ENCODE measurements around the gene ST8SIA5. TPM values are rescaled to one million over a fixed set of nuclear protein-coding genes. Genes with fewer than 3 reads are reported as not detected.

ST8SIA5 gene
- total and polyA plus RNA-seq, 2 experiments from 2014 or later, result not detected

DNA sequence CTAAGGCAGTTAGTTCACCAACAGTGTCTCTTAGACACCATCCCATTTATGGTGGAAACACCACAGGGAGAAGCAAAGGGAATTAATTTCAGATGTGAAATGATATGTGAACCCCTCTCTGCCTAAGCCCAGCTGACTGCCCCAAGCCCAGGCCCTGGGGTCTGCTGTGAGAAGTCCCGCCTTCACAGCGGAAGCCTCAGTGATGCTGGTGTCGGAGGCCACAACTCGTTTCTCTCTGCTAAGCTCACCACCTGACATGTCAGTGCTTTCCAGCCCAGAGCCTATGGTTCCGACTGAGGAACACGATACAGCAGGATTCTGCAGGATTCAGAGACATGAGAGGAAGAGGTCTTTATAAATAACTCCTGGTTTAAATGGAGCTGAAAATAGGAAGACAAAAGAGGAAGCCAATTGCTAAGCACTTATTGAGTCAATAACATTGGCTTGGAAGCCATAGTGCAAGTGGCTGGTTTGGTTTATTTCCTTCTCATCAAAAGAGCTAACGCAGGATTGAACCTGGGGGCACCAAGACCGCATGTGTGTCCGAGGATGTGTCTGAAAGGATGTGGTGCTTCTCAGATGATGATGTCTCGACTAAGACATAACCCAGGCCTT lies 78.0 kb downstream of the ST8SIA5 start:
- no peak overlapping the region for H3K4me3 ChIP-seq
- no peaks in the 10 kb centered on the region for H4K20me1 ChIP-seq (ENCODE audit: insufficient read depth)
- in situ Hi-C loops (cut with MboI), result no loop called here

DNA sequence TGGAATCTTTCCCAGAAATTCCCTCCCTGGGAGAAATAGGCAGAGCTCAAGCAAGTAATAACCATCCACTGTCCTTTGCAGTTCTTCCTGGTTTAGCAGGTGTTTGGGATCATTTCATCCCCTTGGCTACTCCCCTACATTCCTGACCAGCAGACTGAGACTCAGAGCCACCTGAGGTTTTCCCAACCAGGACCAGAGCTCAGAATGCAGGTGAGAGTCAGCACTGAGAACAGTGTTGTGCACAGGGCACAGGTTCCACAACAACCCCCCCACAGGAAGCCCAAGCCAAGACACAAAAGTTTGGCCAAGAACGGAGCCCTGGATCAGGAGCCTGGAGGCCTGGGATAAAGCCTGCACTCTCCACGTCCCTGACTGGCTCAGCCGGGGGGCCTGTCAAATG lies 78.8 kb downstream of the ST8SIA5 start:
- no peak overlapping the region for H3K9ac ChIP-seq
- no peaks in the 10 kb centered on the region for H3K4me1 ChIP-seq (ENCODE audit: insufficient read depth)
- no peak for DNase-seq
- H3F3A ChIP-seq (ENCODE audit: insufficient read depth), result no peaks in the 10 kb centered on the region
- H3K9me2 ChIP-seq (ENCODE audit: insufficient read depth), result no peaks in the 10 kb centered on the region
- H4K20me1 ChIP-seq (ENCODE audit: insufficient read depth), result no peaks in the 10 kb centered on the region
- no peak overlapping the region for H3K4me3 ChIP-seq
- H3K36me3 ChIP-seq (ENCODE audit: low read depth), result no peaks in the 10 kb centered on the region
- no peaks in the 10 kb centered on the region for H3K9me3 ChIP-seq (ENCODE audit: low read depth)
- no peak overlapping the region for H3K27ac ChIP-seq
- peaks cover 22% of the 10 kb centered on the region; the same call in 1 of the 2 replicates for H3K27me3 ChIP-seq (replicated peaks; ENCODE audit: insufficient read depth)
- no peak overlapping the region for H3K4me2 ChIP-seq (ENCODE audit: unreplicated experiment)
- TF ChIP-seq EZH2 (IDR thresholded peaks at IDR 0.05; ENCODE audit: insufficient read depth, poor library complexity, severe bottlenecking) (no peak), EZH2phosphoT487 (IDR thresholded peaks at IDR 0.05; ENCODE audit: insufficient read depth, low read depth) (no peak)
- H3K79me2 ChIP-seq (ENCODE audit: insufficient read depth), result no peaks in the 10 kb centered on the region
- H2AFZ ChIP-seq, result no peak overlapping the region
- in situ Hi-C loops (cut with MboI), result no loop called here
- 7 to 9% methylated on average over 1 to 3 of the region's 3 CpGs for WGBS, 2 experiments (ENCODE audit: low coverage in 1 of 2, low lambda C conversion rate in 2 of 2, missing lambda C conversion rate in 2 of 2)

More for the DNA sequence above, 78.0 kb downstream of the ST8SIA5 start:
- Histone ChIP-seq H3F3A (ENCODE audit: insufficient read depth) (no peaks in the 10 kb centered on the region), H3K9me3 (ENCODE audit: low read depth) (no peaks in the 10 kb centered on the region), H3K27me3 (replicated peaks; ENCODE audit: insufficient read depth) (peaks cover 21% of the 10 kb centered on the region; the same call in 1 of the 2 replicates), H2AFZ (no peak overlapping the region), H3K27ac (no peak overlapping the region), H3K9ac (no peak overlapping the region), H3K4me1 (ENCODE audit: insufficient read depth) (no peaks in the 10 kb centered on the region), H3K79me2 (ENCODE audit: insufficient read depth) (no peaks in the 10 kb centered on the region), H3K36me3 (ENCODE audit: low read depth) (no peaks in the 10 kb centered on the region), H3K4me2 (ENCODE audit: unreplicated experiment) (no peak overlapping the region), H3K9me2 (ENCODE audit: insufficient read depth) (no peaks in the 10 kb centered on the region)
- TF ChIP-seq EZH2phosphoT487 (IDR thresholded peaks at IDR 0.05; ENCODE audit: insufficient read depth, low read depth) (no peak), EZH2 (IDR thresholded peaks at IDR 0.05; ENCODE audit: insufficient read depth, poor library complexity, severe bottlenecking) (no peak)
- no peak for DNase-seq
- 46 to 59% methylated on average over 10 of the region's 10 CpGs for WGBS, 2 experiments (ENCODE audit: low coverage in 1 of 2, low lambda C conversion rate in 2 of 2, missing lambda C conversion rate in 2 of 2)

- Histone ChIP-seq H2AFZ (no peak overlapping the region), H4K20me1 (ENCODE audit: insufficient read depth) (no peaks in the 10 kb centered on the region), H3K27ac (no peak overlapping the region), H3K4me3 (no peak overlapping the region), H3K27me3 (replicated peaks; ENCODE audit: insufficient read depth) (peaks cover 24% of the 10 kb centered on the region; the same call in 1 of the 2 replicates), H3K9ac (no peak overlapping the region), H3K9me3 (ENCODE audit: low read depth) (no peaks in the 10 kb centered on the region), H3K79me2 (ENCODE audit: insufficient read depth) (no peaks in the 10 kb centered on the region), H3K4me2 (ENCODE audit: unreplicated experiment) (no peak overlapping the region), H3K36me3 (ENCODE audit: low read depth) (no peaks in the 10 kb centered on the region), H3K9me2 (ENCODE audit: insufficient read depth) (no peaks in the 10 kb centered on the region), H3K4me1 (ENCODE audit: insufficient read depth) (no peaks in the 10 kb centered on the region), H3F3A (ENCODE audit: insufficient read depth) (no peaks in the 10 kb centered on the region)
- 29 to 32% methylated on average over 2 of the region's 2 CpGs for WGBS, 2 experiments (ENCODE audit: low coverage in 1 of 2, low lambda C conversion rate in 2 of 2, missing lambda C conversion rate in 2 of 2)
- peak; percentile 55 for DNase-seq
- no peak for TF ChIP-seq EZH2 (IDR thresholded peaks at IDR 0.05; ENCODE audit: insufficient read depth, poor library complexity, severe bottlenecking)
- TF ChIP-seq EZH2phosphoT487 (IDR thresholded peaks at IDR 0.05; ENCODE audit: insufficient read depth, low read depth), result no peak
- in situ Hi-C loops (cut with MboI), result no loop called here
These were observed 79.2 kb downstream of the ST8SIA5 start for GRCh38 chr18:46677611-46678010.

DNA sequence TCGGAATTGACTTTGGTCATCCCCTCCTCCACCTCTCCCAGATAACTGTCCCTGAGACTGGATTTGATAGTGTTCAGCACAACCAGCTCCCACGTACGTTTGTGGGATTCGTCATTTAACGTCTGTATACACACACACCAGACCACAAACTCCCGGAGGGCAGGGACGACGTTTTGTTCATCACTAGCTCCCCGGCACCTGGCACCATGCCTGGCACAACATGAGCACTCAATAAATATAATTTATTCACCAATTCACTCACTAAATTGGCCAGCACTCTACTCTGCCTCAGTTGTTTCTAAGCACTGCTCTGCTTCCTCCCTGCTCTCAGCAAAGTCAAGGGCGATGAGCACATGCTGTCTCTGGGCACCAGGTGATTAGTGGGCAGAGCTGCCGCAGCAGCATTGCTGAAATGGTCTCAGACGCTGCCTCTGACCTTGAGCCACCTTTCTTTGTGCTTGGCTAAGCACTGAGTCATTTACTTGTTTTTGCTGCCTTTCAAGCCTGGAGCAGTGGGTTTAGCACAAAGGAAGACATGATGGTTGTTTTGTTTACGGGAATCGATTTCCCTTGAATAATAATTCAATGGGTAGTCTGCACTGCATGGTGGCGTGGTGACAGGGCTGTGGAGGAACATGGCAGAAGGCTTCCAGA lies 80.5 kb downstream of the ST8SIA5 start:
- Histone ChIP-seq H2AFZ (no peak overlapping the region), H3K36me3 (ENCODE audit: low read depth) (no peaks in the 10 kb centered on the region), H3K4me3 (no peak overlapping the region), H3K4me2 (ENCODE audit: unreplicated experiment) (no peak overlapping the region), H3K9me2 (ENCODE audit: insufficient read depth) (no peaks in the 10 kb centered on the region), H3K9ac (no peak overlapping the region), H3K79me2 (ENCODE audit: insufficient read depth) (no peaks in the 10 kb centered on the region), H3K27ac (no peak overlapping the region), H3F3A (ENCODE audit: insufficient read depth) (no peaks in the 10 kb centered on the region), H3K4me1 (ENCODE audit: insufficient read depth) (no peaks in the 10 kb centered on the region), H3K27me3 (replicated peaks; ENCODE audit: insufficient read depth) (peaks cover 20% of the 10 kb centered on the region), H4K20me1 (ENCODE audit: insufficient read depth) (no peaks in the 10 kb centered on the region), H3K9me3 (ENCODE audit: low read depth) (no peaks in the 10 kb centered on the region)
- TF ChIP-seq EZH2 (IDR thresholded peaks at IDR 0.05; ENCODE audit: insufficient read depth, poor library complexity, severe bottlenecking) (no peak), EZH2phosphoT487 (IDR thresholded peaks at IDR 0.05; ENCODE audit: insufficient read depth, low read depth) (no peak)
- DNase-seq, result peak; percentile 52
- WGBS, 2 experiments (ENCODE audit: low coverage in 1 of 2, low lambda C conversion rate in 2 of 2, missing lambda C conversion rate in 2 of 2), result 20% methylated on average over 15 of the region's 15 CpGs
- in situ Hi-C loops (cut with MboI), result no loop called here

Measured in GM23248 (cell line).